H1 (cell line): Measurements from ENCODE around the gene AAK1. TPM values are rescaled to one million over a fixed set of nuclear protein-coding genes. Genes with fewer than 3 reads are reported as not detected.

Source experiments
- CTCF ChIA-PET: fragments of 300-600 bp; sonication (Branson Sonifier 250); formaldehyde crosslinking; loops from one replicate; lab custom pipeline; 2021; ENCODE audit not compliant: partially characterized antibody; lab: Charles Lee
- POLR2A ChIA-PET: fragments of 300-600 bp; sonication (Branson Sonifier 250); formaldehyde crosslinking; loops from one replicate; lab custom pipeline; 2021; ENCODE audit warnings: inconsistent platforms; ENCODE audit not compliant: partially characterized antibody; lab: Charles Lee
- DNase-seq, 2 experiments: peaks; one replicate each; pipeline versions ENCODE4 v3.0.0 to v3.0.0-alpha.2; 2010 to 2022; ENCODE audit warnings: low spot score in 2 of 2, low read depth in 1 of 2, mixed read lengths in 1 of 2
- FAIRE-seq: peaks from 2 replicates; lab custom pipeline; 2011; peaks lifted over from hg19 to GRCh38; lab: Jason Lieb, UNC
- H2AFZ ChIP-seq: 2 replicates; pipeline ENCODE4 v1.8.1; 2012; ENCODE audit warnings: low read length, inconsistent platforms
- H2AK5ac ChIP-seq: 2 replicates; pipeline ENCODE4 v1.6.1; 2013; ENCODE audit warnings: low read depth, low read length
- H2BK120ac ChIP-seq: replicated peaks from 2 replicates; pipeline ENCODE3; 2013; ENCODE audit warnings: low read depth, low read length, inconsistent platforms
- H2BK12ac ChIP-seq: 2 replicates; pipeline ENCODE4 v1.6.1; 2013; ENCODE audit warnings: low read depth, low read length
- H2BK15ac ChIP-seq: 2 replicates; pipeline ENCODE4 v1.6.1; 2013; ENCODE audit warnings: low read length
- H2BK20ac ChIP-seq: 2 replicates; pipeline ENCODE4 v1.6.1; 2013; ENCODE audit warnings: low read length
- H2BK5ac ChIP-seq: 2 replicates; pipeline ENCODE4 v1.6.1; 2013; ENCODE audit warnings: low read depth, low read length
- H3K14ac ChIP-seq: 2 replicates; pipeline ENCODE4 v1.6.1; 2013; ENCODE audit warnings: inconsistent platforms; ENCODE audit not compliant: insufficient read length
- H3K18ac ChIP-seq: 2 replicates; pipeline ENCODE4 v1.6.1; 2013; ENCODE audit warnings: low read length; ENCODE audit errors: extremely low read depth
- H3K23ac ChIP-seq: 2 replicates; pipeline ENCODE4 v1.6.1; 2013; ENCODE audit warnings: inconsistent platforms; ENCODE audit not compliant: insufficient read length
- H3K23me2 ChIP-seq: 2 replicates; pipeline ENCODE4 v1.6.1; 2013; ENCODE audit warnings: low read depth, low read length
- H3K27ac ChIP-seq: 2 replicates; pipeline ENCODE4 v1.6.1; 2011; ENCODE audit warnings: low read depth, low read length, inconsistent platforms
- H3K27me3 ChIP-seq, 4 experiments: replicated peaks in 1 of 4; 1 replicate in 1 of 4; 2 replicates in 3 of 4; pipeline versions ENCODE4 v1.6.1 to v1.8.1; 2011 to 2013; ENCODE audit warnings: low read length in 3 of 4, mild to moderate bottlenecking in 3 of 4, inconsistent platforms in 2 of 4, mixed read lengths in 2 of 4, moderate library complexity in 1 of 4; ENCODE audit not compliant: control insufficient read depth in 3 of 4, insufficient read depth in 3 of 4; ENCODE audit errors: extremely low read depth in 1 of 4
- H3K36me3 ChIP-seq, 4 experiments: 2 replicates each; pipeline versions ENCODE4 v1.6.1 to v1.8.1; 2011 to 2013; ENCODE audit warnings: mild to moderate bottlenecking in 4 of 4, low read length in 3 of 4, moderate library complexity in 2 of 4, control low read depth in 1 of 4, inconsistent platforms in 1 of 4; ENCODE audit not compliant: insufficient read depth in 4 of 4, control insufficient read depth in 2 of 4
- H3K4ac ChIP-seq: replicated peaks from 2 replicates; pipeline ENCODE3; 2013; ENCODE audit warnings: low read length, low read depth, mixed read lengths, inconsistent platforms; ENCODE audit not compliant: insufficient read length
- H3K4me1 ChIP-seq, 4 experiments: replicated peaks in 1 of 4; 1 replicate in 1 of 4; 2 replicates in 3 of 4; pipeline versions ENCODE4 v1.6.1 to v1.8.1; 2011 to 2013; ENCODE audit warnings: low read length in 3 of 4, inconsistent platforms in 2 of 4, mixed read lengths in 1 of 4; ENCODE audit not compliant: insufficient read depth in 4 of 4, control insufficient read depth in 3 of 4
- H3K4me2 ChIP-seq, 2 experiments: 2 replicates each; pipeline versions ENCODE4 v1.6.1 to v1.8.1; 2011 to 2013; ENCODE audit warnings: low read depth in 2 of 2, low read length in 2 of 2, control low read depth in 1 of 2, inconsistent platforms in 1 of 2, mild to moderate bottlenecking in 1 of 2; ENCODE audit not compliant: insufficient read depth in 1 of 2
- H3K4me3 ChIP-seq, 4 experiments: fragments of 200-600, 300-600 bp in 1 of 4; sonication (generic), shearing (Covaris generic), sonication (Bioruptor Twin) in 1 of 4; 2 replicates each; pipeline versions ENCODE4 v1.5.1 to v1.8.1; 2011 to 2016; ENCODE audit warnings: low read length in 4 of 4, low read depth in 3 of 4, control low read depth in 2 of 4, inconsistent platforms in 2 of 4, mild to moderate bottlenecking in 2 of 4, mixed read lengths in 1 of 4, moderate library complexity in 1 of 4; ENCODE audit not compliant: insufficient read depth in 2 of 4; ENCODE audit errors: extremely low read depth in 1 of 4
- H3K56ac ChIP-seq: replicated peaks from 2 replicates; pipeline ENCODE3; 2013; ENCODE audit warnings: low read depth, mild to moderate bottlenecking, mixed read lengths, low read length, inconsistent platforms; ENCODE audit not compliant: insufficient read length
- H3K79me1 ChIP-seq: 2 replicates; pipeline ENCODE4 v1.6.1; 2013; ENCODE audit warnings: low read depth, low read length, control low read depth
- H3K79me2 ChIP-seq, 2 experiments: 2 replicates each; pipeline versions ENCODE4 v1.6.1 to v1.8.1; 2012 to 2013; ENCODE audit warnings: low read length in 2 of 2, mild to moderate bottlenecking in 2 of 2, inconsistent platforms in 1 of 2; ENCODE audit not compliant: insufficient read depth in 2 of 2, control insufficient read depth in 1 of 2
- H3K9ac ChIP-seq, 4 experiments: replicated peaks in 1 of 4; 1 replicate in 1 of 4; 2 replicates in 3 of 4; pipeline versions ENCODE4 v1.6.1 to v1.8.1; 2011 to 2013; ENCODE audit warnings: low read depth in 3 of 4, low read length in 3 of 4, control low read depth in 2 of 4, mild to moderate bottlenecking in 2 of 4, moderate library complexity in 2 of 4, inconsistent platforms in 1 of 4; ENCODE audit errors: extremely low read depth in 1 of 4
- H3K9me3 ChIP-seq, 2 experiments: 2 replicates each; pipeline versions ENCODE4 v1.6.1 to v1.8.1; 2012 to 2013; ENCODE audit warnings: mild to moderate bottlenecking in 2 of 2, moderate library complexity in 2 of 2, control low read depth in 1 of 2, inconsistent platforms in 1 of 2, low read depth in 1 of 2, low read length in 1 of 2, mixed read lengths in 1 of 2; ENCODE audit not compliant: insufficient read depth in 2 of 2
- H4K20me1 ChIP-seq, 2 experiments: replicated peaks in 1 of 2; 2 replicates each; pipeline versions ENCODE3 to v1.8.1; 2011 to 2013; ENCODE audit warnings: inconsistent platforms in 2 of 2, low read length in 2 of 2, mild to moderate bottlenecking in 1 of 2; ENCODE audit not compliant: insufficient read depth in 2 of 2, control insufficient read depth in 1 of 2
- H4K5ac ChIP-seq: 2 replicates; pipeline ENCODE4 v1.6.1; 2013; ENCODE audit warnings: low read length, low read depth, mixed read lengths, inconsistent platforms; ENCODE audit not compliant: insufficient read length
- H4K8ac ChIP-seq: 2 replicates; pipeline ENCODE4 v1.8.0; 2013; ENCODE audit warnings: mild to moderate bottlenecking, moderate library complexity, low read length, inconsistent platforms; ENCODE audit not compliant: insufficient read depth; ENCODE audit errors: extremely low read depth
- H4K91ac ChIP-seq: replicated peaks from 2 replicates; pipeline ENCODE3; 2013; ENCODE audit warnings: low read length, mixed read lengths, inconsistent platforms; ENCODE audit not compliant: insufficient read length
- ATF2 ChIP-seq: IDR thresholded peaks from 2 replicates; pipeline ENCODE4 v1.6.1; 2012; ENCODE audit warnings: low read length, inconsistent platforms
- CHD2 ChIP-seq: IDR thresholded peaks from 2 replicates; pipeline ENCODE4 v1.6.1; 2012; ENCODE audit warnings: low read length, improper control_type of control experiment
- HDAC6 ChIP-seq: IDR thresholded peaks from one replicate; pipeline ENCODE4 v1.7.1; 2012; ENCODE audit warnings: low read depth, mild to moderate bottlenecking, inconsistent platforms, low read length, moderate library complexity
- JUN ChIP-seq: IDR thresholded peaks from 2 replicates; pipeline ENCODE4 v1.6.1; 2011; ENCODE audit warnings: low read depth, mild to moderate bottlenecking, improper control_type of control experiment, low read length
- KDM1A ChIP-seq: fragments of 200-600, 300-600 bp; sonication (generic); IDR thresholded peaks from 2 replicates; pipeline ENCODE4 v1.7.1; 2016; ENCODE audit warnings: mild to moderate bottlenecking, low read length, borderline replicate concordance
- MAX ChIP-seq: IDR thresholded peaks from 2 replicates; pipeline ENCODE4 v1.6.1; 2012; ENCODE audit warnings: inconsistent platforms
- SP4 ChIP-seq: IDR thresholded peaks from 2 replicates; pipeline ENCODE4 v1.6.1; 2012; ENCODE audit warnings: low read length, inconsistent platforms
- TEAD4 ChIP-seq: IDR thresholded peaks from 2 replicates; pipeline ENCODE4 v1.6.1; 2012; ENCODE audit warnings: low read depth, low read length, inconsistent platforms, mixed read lengths
- WGBS, 2 experiments: shearing (Covaris generic) in 1 of 2; methylation state at CpG; one replicate each; pipeline versions ENCODE4 v1.1.6 to v1.1.7; 2013 to 2015; ENCODE audit warnings: low lambda C conversion rate in 2 of 2, mixed read lengths in 2 of 2, inconsistent platforms in 1 of 2, low coverage in 1 of 2, missing lambda C conversion rate in 1 of 2; ENCODE audit not compliant: insufficient replicate concordance in 2 of 2, insufficient coverage in 1 of 2, insufficient read length in 1 of 2; ENCODE audit errors: extremely low coverage in 1 of 2, missing lambda C conversion rate in 1 of 2; 5-methylcytosine and 5-hydroxymethylcytosine counted together
- polyA plus RNA-seq, 7 experiments: library from polyadenylated mRNA; depleted of rRNA in 3 of 7; stranded (reverse) in 5 of 7; unstranded in 2 of 7; fragments of >200 nt in 5 of 7; fragments of 200-250 nt in 2 of 7; gene quantifications; 1 replicate in 5 of 7; 2 replicates in 1 of 7; 4 replicates in 1 of 7; pipeline versions ENCODE4 v1.2.1 to v1.2.3, GENCODE V29; 2011 to 2013; ENCODE audit warnings: missing spikeins in 2 of 7, mixed read lengths in 2 of 7
- total RNA-seq: library from RNA; stranded (reverse); fragmentation: NEBNext Ultra II Directional; extraction: Animal tissue kit (Norgen Biotek cat#: 25700); gene quantifications from 2 replicates; pipeline ENCODE4 v1.2.1, GENCODE V29; 2021

AAK1 gene
- total and polyA plus RNA-seq, 2 of the 8 experiments (the other 6 are each of a cell fraction or from before 2014, with no cell fraction given): 10.0 to 40.5 TPM

GRCh38 chr2:69571189-69571588, 72.3 kb downstream of the AAK1 start:
- Histone ChIP-seq H4K5ac (no peak overlapping the region), H2BK15ac (no peak overlapping the region), H3K4me3 (no peak overlapping the region), H3K79me1 (no peaks in the 10 kb centered on the region; the same call in 1 of the 2 replicates), H3K4me1 (no peaks in the 10 kb centered on the region), H4K91ac (no peak overlapping the region), H3K36me3 (no peaks in the 10 kb centered on the region), H3K9me3 (no peaks in the 10 kb centered on the region), H3K4ac (no peak overlapping the region), H2AFZ (no peak overlapping the region), H3K14ac (no peak overlapping the region), H4K8ac (no peak overlapping the region), H2AK5ac (no peak overlapping the region), H3K23me2 (no peaks in the 10 kb centered on the region), H2BK12ac (no peak overlapping the region), H2BK5ac (no peak overlapping the region), H3K9ac (no peak overlapping the region)
- DNase-seq: no peak
- POLR2A ChIA-PET: no interaction called here
- TF ChIP-seq SP4: no peak
- no peak for TF ChIP-seq KDM1A
- no peak for TF ChIP-seq HDAC6
- no peak for TF ChIP-seq TEAD4
- TF ChIP-seq MAX: no peak
- TF ChIP-seq JUN: no peak
- TF ChIP-seq CHD2: no peak
- no peak for TF ChIP-seq ATF2
- TF ChIP-seq, all 59 proteins: peak for 0
- Histone ChIP-seq H3K79me2 (0 out of 4 replicates have a peak, but pooled peaks cover 0 to 9% of the 10 kb centered on the region in 2 experiments), H3K23ac (no peak overlapping the region), H3K4me2 (no peak overlapping the region), H3K56ac (no peak overlapping the region), H3K27me3 (no peaks in the 10 kb centered on the region), H2BK20ac (no peak overlapping the region), H3K27ac (no peak overlapping the region), H2BK120ac (no peak overlapping the region), H3K18ac (no peak overlapping the region), H4K20me1 (no peaks in the 10 kb centered on the region)
- 86% methylated on average over 1 of the region's 1 CpG; no CpG with 5 or more reads in 1 of the 2 experiments for WGBS, 2 experiments
- CTCF ChIA-PET: interaction anchor here (0.8 to 2.1 kb wide), 3 partner anchors 10 to 154 kb away, joined by 3 to 9 read pairs (median 3); no protein-coding TSS in a partner anchor
- FAIRE-seq: no peak
